Keratinocyte (primary cell): ENCODE results near the gene SH3PXD2B. TPM values are rescaled to one million over a fixed set of nuclear protein-coding genes. Genes with fewer than 3 reads are reported as not detected.

Experiments used
- DNase-seq: peaks from one replicate; pipeline ENCODE4 v3.0.0-alpha.2; 2011; ENCODE audit warnings: low read depth, missing footprints, low spot score
- FAIRE-seq: peaks from 2 replicates; lab custom pipeline; 2011; peaks lifted over from hg19 to GRCh38; lab: Jason Lieb, UNC
- H2AFZ ChIP-seq: 2 replicates; pipeline ENCODE4 v1.6.0; 2012; ENCODE audit warnings: low read length, control low read depth, inconsistent platforms; ENCODE audit not compliant: control insufficient read depth
- H3K27ac ChIP-seq: 2 replicates; pipeline ENCODE4 v1.5.1; 2011; ENCODE audit warnings: low read length; ENCODE audit not compliant: control insufficient read depth, insufficient read depth
- H3K27me3 ChIP-seq: 3 replicates; pipeline ENCODE4 v1.6.0; 2011; ENCODE audit warnings: low read length; ENCODE audit not compliant: control insufficient read depth, insufficient read depth; ENCODE audit errors: extremely low read depth
- H3K36me3 ChIP-seq, 2 experiments: 2 replicates in 1 of 2; 3 replicates in 1 of 2; pipeline ENCODE4 v1.5.1; 2011; ENCODE audit warnings: low read length in 2 of 2, mild to moderate bottlenecking in 1 of 2; ENCODE audit not compliant: control insufficient read depth in 2 of 2, insufficient read depth in 2 of 2; ENCODE audit errors: extremely low read depth in 1 of 2
- H3K4me1 ChIP-seq: 3 replicates; pipeline ENCODE4 v1.5.1; 2011; ENCODE audit warnings: low read length; ENCODE audit not compliant: control insufficient read depth, insufficient read depth; ENCODE audit errors: extremely low read depth
- H3K4me2 ChIP-seq: 3 replicates; pipeline ENCODE4 v1.6.0; 2011; ENCODE audit warnings: low read depth, low read length; ENCODE audit not compliant: control insufficient read depth, insufficient read depth; ENCODE audit errors: extremely low read depth
- H3K4me3 ChIP-seq, 3 experiments: fragments of 200-600 bp in 1 of 3; sonication (generic) in 1 of 3; 2 replicates in 2 of 3; 3 replicates in 1 of 3; pipeline ENCODE4 v1.5.1; 2011 to 2016; ENCODE audit warnings: low read length in 3 of 3, mild to moderate bottlenecking in 3 of 3, control low read depth in 2 of 3, inconsistent platforms in 1 of 3, low read depth in 1 of 3, mixed read lengths in 1 of 3, mixed run types in 1 of 3, moderate library complexity in 1 of 3; ENCODE audit not compliant: control insufficient read depth in 2 of 3, insufficient read depth in 2 of 3; ENCODE audit errors: extremely low read depth in 1 of 3
- H3K79me2 ChIP-seq: 2 replicates; pipeline ENCODE4 v1.6.0; 2012; ENCODE audit warnings: low read length; ENCODE audit not compliant: control insufficient read depth, insufficient read depth
- H3K9ac ChIP-seq: 3 replicates; pipeline ENCODE4 v1.6.0; 2011; ENCODE audit warnings: low read length; ENCODE audit not compliant: control insufficient read depth, insufficient read depth; ENCODE audit errors: extremely low read depth
- H3K9me1 ChIP-seq: 3 replicates; pipeline ENCODE4 v1.6.0; 2011; ENCODE audit warnings: low read length; ENCODE audit not compliant: control insufficient read depth, insufficient read depth; ENCODE audit errors: extremely low read depth
- H3K9me3 ChIP-seq: 2 replicates; pipeline ENCODE4 v1.5.1; 2012; ENCODE audit warnings: low read depth, low read length; ENCODE audit not compliant: control insufficient read depth
- H4K20me1 ChIP-seq: 3 replicates; pipeline ENCODE4 v1.6.0; 2011; ENCODE audit warnings: low read length; ENCODE audit not compliant: control insufficient read depth, insufficient read depth; ENCODE audit errors: extremely low read depth
- EZH2 ChIP-seq: IDR thresholded peaks from one replicate; pipeline ENCODE4 v1.6.1; 2012; ENCODE audit warnings: inconsistent platforms, mild to moderate bottlenecking, low read length, moderate library complexity
- dilution Hi-C: fragments of 300-500 bp; cut with MboI; formaldehyde crosslinking; loops from one replicate; pipeline ENCODE4 v1.7.0; 2020; ENCODE audit warnings: low sequenced_read_pairs; ENCODE audit not compliant: extremely low pct_ligation_motif_present
- polyA plus RNA-seq, 5 experiments: library from polyadenylated mRNA; depleted of rRNA in 3 of 5; stranded (reverse) in 3 of 5; stranded (forward) in 1 of 5; unstranded in 1 of 5; fragments of >200 nt; gene quantifications; 1 replicate in 1 of 5; 2 replicates in 3 of 5; 3 replicates in 1 of 5; pipeline versions ENCODE4 v1.2.1 to v1.2.3, GENCODE V29; 2011 to 2012; ENCODE audit warnings: missing spikeins in 2 of 5, low read depth in 1 of 5, low replicate concordance in 1 of 5
- TF ChIP-seq, protein P1 (sequence below), 3 experiments: IDR thresholded peaks in 1 of 3; conservative IDR thresholded peaks in 1 of 3; optimal IDR thresholded peaks in 1 of 3; 2 replicates in 2 of 3; 3 replicates in 1 of 3; pipeline versions ENCODE3 to v1.5.1; 2011; ENCODE audit warnings: low read length in 3 of 3, mild to moderate bottlenecking in 3 of 3, moderate library complexity in 2 of 3, control low read depth in 1 of 3, inconsistent platforms in 1 of 3; ENCODE audit not compliant: insufficient read depth in 2 of 3; ENCODE audit errors: extremely low read depth in 1 of 3

Gene SH3PXD2B
- polyA plus RNA-seq, 1 donor (not counting 4 experiments of a cell fraction or from before 2014, with no cell fraction given), result 17.3 TPM

DNA sequence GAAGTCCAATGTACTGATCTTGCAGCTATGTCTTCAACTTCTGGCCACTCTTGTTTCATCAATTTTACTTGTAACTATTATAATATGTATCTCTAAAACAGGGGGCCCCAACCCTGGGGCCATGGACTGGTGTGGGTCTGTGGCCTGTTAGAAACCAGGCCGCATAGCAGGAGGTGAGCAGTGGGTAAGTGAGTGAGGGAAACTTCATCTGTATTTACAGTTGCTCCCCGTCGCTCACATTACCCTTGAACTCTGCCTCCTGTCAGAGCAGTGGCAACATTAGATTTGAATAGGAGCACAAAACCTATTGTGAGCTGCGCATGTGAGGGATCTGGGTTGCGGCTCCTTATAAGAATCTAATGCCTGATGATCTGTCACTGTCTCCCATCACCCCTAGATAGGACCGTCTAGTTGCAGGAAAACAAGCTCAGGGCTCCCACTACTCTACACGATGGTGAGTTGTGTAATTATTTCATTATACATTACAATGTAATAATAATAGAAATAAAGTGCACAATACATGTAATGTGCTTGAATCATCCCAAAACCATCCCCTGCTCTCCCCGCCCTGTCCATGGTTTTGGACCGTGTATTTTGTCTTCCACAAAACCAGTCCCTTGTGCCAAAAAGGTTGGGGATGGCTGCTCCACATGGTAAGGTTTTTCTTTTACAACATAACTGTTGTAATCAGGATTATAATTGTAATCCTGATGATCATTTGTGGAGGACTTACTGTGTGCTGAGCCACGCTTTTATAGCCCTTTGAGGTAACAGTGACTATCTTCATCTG is 26.9 kb upstream of the SH3PXD2B start:
- DNase-seq (no peak), FAIRE-seq (no peak)
- Histone ChIP-seq H2AFZ (no peak overlapping the region), H3K4me3 (no peak overlapping the region), H3K36me3 (no peaks in the 10 kb centered on the region), H3K79me2 (no peaks in the 10 kb centered on the region), H4K20me1 (no peaks in the 10 kb centered on the region), H3K4me2 (no peak overlapping the region), H3K27ac (no peak overlapping the region), H3K9me3 (peaks cover 2% of the 10 kb centered on the region), H3K27me3 (no peaks in the 10 kb centered on the region), H3K9me1 (no peaks in the 10 kb centered on the region), H3K4me1 (no peaks in the 10 kb centered on the region), H3K9ac (no peak overlapping the region)
- no peak for TF ChIP-seq EZH2
- TF ChIP-seq, protein P1, sequence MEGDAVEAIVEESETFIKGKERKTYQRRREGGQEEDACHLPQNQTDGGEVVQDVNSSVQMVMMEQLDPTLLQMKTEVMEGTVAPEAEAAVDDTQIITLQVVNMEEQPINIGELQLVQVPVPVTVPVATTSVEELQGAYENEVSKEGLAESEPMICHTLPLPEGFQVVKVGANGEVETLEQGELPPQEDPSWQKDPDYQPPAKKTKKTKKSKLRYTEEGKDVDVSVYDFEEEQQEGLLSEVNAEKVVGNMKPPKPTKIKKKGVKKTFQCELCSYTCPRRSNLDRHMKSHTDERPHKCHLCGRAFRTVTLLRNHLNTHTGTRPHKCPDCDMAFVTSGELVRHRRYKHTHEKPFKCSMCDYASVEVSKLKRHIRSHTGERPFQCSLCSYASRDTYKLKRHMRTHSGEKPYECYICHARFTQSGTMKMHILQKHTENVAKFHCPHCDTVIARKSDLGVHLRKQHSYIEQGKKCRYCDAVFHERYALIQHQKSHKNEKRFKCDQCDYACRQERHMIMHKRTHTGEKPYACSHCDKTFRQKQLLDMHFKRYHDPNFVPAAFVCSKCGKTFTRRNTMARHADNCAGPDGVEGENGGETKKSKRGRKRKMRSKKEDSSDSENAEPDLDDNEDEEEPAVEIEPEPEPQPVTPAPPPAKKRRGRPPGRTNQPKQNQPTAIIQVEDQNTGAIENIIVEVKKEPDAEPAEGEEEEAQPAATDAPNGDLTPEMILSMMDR (optimal IDR thresholded peaks at IDR 0.05 in 1 of 3, IDR thresholded peaks at IDR 0.05 in 1 of 3, conservative IDR thresholded peaks at IDR 0.05 in 1 of 3; ENCODE audit: extremely low read depth in 1 of 3, insufficient read depth in 2 of 3, low read length in 3 of 3), result no peak
- dilution Hi-C loops, result loop anchor here (25.0 kb wide), 1 partner anchor 206 kb away; no protein-coding TSS in a partner anchor

DNA sequence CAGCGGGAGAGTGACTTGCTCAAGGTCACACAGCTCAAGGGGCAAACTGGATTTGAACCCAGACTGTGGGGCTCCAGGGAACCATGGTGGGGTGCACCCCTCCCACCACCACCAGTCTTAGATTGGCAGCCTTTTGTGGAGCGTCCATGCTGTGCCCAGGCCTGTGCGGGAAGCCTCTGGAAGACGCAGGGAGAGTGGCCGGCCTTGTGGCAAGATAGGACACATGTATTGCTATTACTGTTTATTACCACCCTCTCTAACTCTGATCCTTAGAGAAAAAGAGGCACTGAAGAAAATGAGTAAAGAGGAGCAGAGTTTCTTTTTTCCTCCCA is 25.4 kb upstream of the SH3PXD2B start:
- dilution Hi-C loops, result loop anchor here (25.0 kb wide), 1 partner anchor 208 kb away; no protein-coding TSS in a partner anchor
- TF ChIP-seq EZH2, result no peak
- TF ChIP-seq, protein P1 (optimal IDR thresholded peaks at IDR 0.05 in 1 of 3, IDR thresholded peaks at IDR 0.05 in 1 of 3, conservative IDR thresholded peaks at IDR 0.05 in 1 of 3; ENCODE audit: extremely low read depth in 1 of 3, insufficient read depth in 2 of 3, low read length in 3 of 3), result no peak
- no peak overlapping the region for H3K4me3 ChIP-seq
- H3K4me1 ChIP-seq, result no peaks in the 10 kb centered on the region
- H3K27me3 ChIP-seq, result no peaks in the 10 kb centered on the region
- peaks cover 1% of the 10 kb centered on the region for H3K9me3 ChIP-seq
- H2AFZ ChIP-seq, result no peak overlapping the region
- no peak overlapping the region for H3K9ac ChIP-seq
- no peak overlapping the region for H3K4me2 ChIP-seq
- DNase-seq, result no peak
- H4K20me1 ChIP-seq, result no peaks in the 10 kb centered on the region
- no peaks in the 10 kb centered on the region for H3K79me2 ChIP-seq
- no peak overlapping the region for H3K27ac ChIP-seq
- no peak for FAIRE-seq
- H3K9me1 ChIP-seq, result no peaks in the 10 kb centered on the region
- no peaks in the 10 kb centered on the region for H3K36me3 ChIP-seq
